CD4-positive, alpha-beta T cell treated with Interleukin-12 subunit alpha and Interleukin-12 subunit beta, for 1 hour (primary cell): Measurements from ENCODE around the gene SS18L1.

ENCODE experiments used
- DNase-seq: peaks from one replicate; pipeline ENCODE4 v3.0.0-alpha.2; 2020

SS18L1 gene

GRCh38 chr20:62157387-62158087, 14.0 kb downstream of the SS18L1 start:
- DNase-seq = no peak

- DNase-seq = no peak
Observed at GRCh38 chr20:62158088-62158400, 14.5 kb downstream of the SS18L1 start.

GRCh38 chr20:62158541-62158940, 15.0 kb downstream of the SS18L1 start:
- no peak for DNase-seq

- DNase-seq = no peak
Observed at GRCh38 chr20:62159052-62159451, 15.5 kb downstream of the SS18L1 start.

- DNase-seq = peak; percentile 7
Observed at GRCh38 chr20:62159839-62160238, 16.3 kb downstream of the SS18L1 start.

GRCh38 chr20:62160253-62160652, 16.7 kb downstream of the SS18L1 start:
- DNase-seq = no peak

- DNase-seq = no peak
Observed at GRCh38 chr20:62160876-62161275, 17.3 kb downstream of the SS18L1 start.

- DNase-seq = no peak
Observed at GRCh38 chr20:62161347-62161746, 17.8 kb downstream of the SS18L1 start.

- no peak for DNase-seq
Observed at GRCh38 chr20:62162765-62163484, 19.4 kb downstream of the SS18L1 start.

GRCh38 chr20:62163485-62163865, 19.9 kb downstream of the SS18L1 start:
- DNase-seq = no peak

GRCh38 chr20:62163986-62164762, 20.6 kb downstream of the SS18L1 start:
- no peak for DNase-seq

GRCh38 chr20:62164879-62165761, 21.6 kb downstream of the SS18L1 start:
- no peak for DNase-seq

GRCh38 chr20:62165762-62166399, 22.3 kb downstream of the SS18L1 start:
- DNase-seq = no peak

GRCh38 chr20:62167474-62167873, 23.9 kb downstream of the SS18L1 start:
- no peak for DNase-seq

GRCh38 chr20:62168061-62168460, 24.5 kb downstream of the SS18L1 start:
- DNase-seq = no peak

- DNase-seq = no peak
Observed at GRCh38 chr20:62168890-62169435, 25.4 kb downstream of the SS18L1 start.

GRCh38 chr20:62170536-62170935, 27.0 kb downstream of the SS18L1 start:
- DNase-seq = no peak

GRCh38 chr20:62171245-62171644, 27.7 kb downstream of the SS18L1 start:
- DNase-seq = no peak

GRCh38 chr20:62172666-62173065, 29.1 kb downstream of the SS18L1 start:
- no peak for DNase-seq

- DNase-seq = no peak
Observed at GRCh38 chr20:62174021-62174804, 30.6 kb downstream of the SS18L1 start.
